K562 (cell line): Measurements from ENCODE around the gene SOHLH2.

Source experiments
- BRD4 ChIP-seq: fragments of 200-600 bp; sonication (generic); IDR thresholded peaks from 2 replicates; pipeline ENCODE4 v1.6.1; 2017; ENCODE audit warnings: inconsistent platforms
- CAMTA2 ChIP-seq: fragments of 250-450 bp; sonication (Bioruptor Pico); conservative IDR thresholded peaks from 2 replicates; pipeline ENCODE4 v1.5.1; 2022
- CTCF ChIP-seq, 3 experiments: IDR thresholded peaks in 2 of 3; conservative IDR thresholded peaks in 1 of 3; 2 replicates each; pipeline ENCODE4 v1.5.1; 2011 to 2012; ENCODE audit warnings: low read length in 3 of 3, mild to moderate bottlenecking in 3 of 3, control low read depth in 2 of 3, improper control_type of control experiment in 1 of 3, inconsistent platforms in 1 of 3, low read depth in 1 of 3, mixed read lengths in 1 of 3, moderate library complexity in 1 of 3; ENCODE audit not compliant: insufficient read depth in 2 of 3
- DMBX1 ChIP-seq: fragments of 250-450 bp; sonication (Bioruptor Pico); IDR thresholded peaks from 2 replicates; pipeline ENCODE4 v1.8.0; 2022; ENCODE audit warnings: inconsistent platforms, mild to moderate bottlenecking, moderate library complexity, borderline replicate concordance
- EZH2 ChIP-seq: IDR thresholded peaks from 2 replicates; pipeline ENCODE4 v1.6.1; 2012; ENCODE audit warnings: low read depth, mild to moderate bottlenecking, inconsistent platforms, low read length, borderline replicate concordance
- GATA2 ChIP-seq: sonication (generic); formaldehyde crosslinking; IDR thresholded peaks from 2 replicates; pipeline ENCODE4 v1.4.0; 2020; ENCODE audit warnings: mild to moderate bottlenecking, missing genetic modification reagents
- HIVEP1 ChIP-seq: fragments of 250-450 bp; sonication (Bioruptor Pico); IDR thresholded peaks from 2 replicates; pipeline ENCODE4 v1.4.0; 2020; ENCODE audit warnings: mild to moderate bottlenecking
- PATZ1 ChIP-seq: fragments of 250-450 bp; sonication (Bioruptor Pico); IDR thresholded peaks from 2 replicates; pipeline ENCODE4 v1.5.0; 2020; ENCODE audit warnings: mild to moderate bottlenecking, borderline replicate concordance
- RBBP5 ChIP-seq: fragments of 200-600 bp; sonication (generic); IDR thresholded peaks from 2 replicates; pipeline ENCODE4 v1.6.1; 2012; ENCODE audit warnings: borderline replicate concordance, mild to moderate bottlenecking, low read length, control low read depth, inconsistent platforms; ENCODE audit not compliant: insufficient read depth, poor library complexity, severe bottlenecking
- SREBF2 ChIP-seq: sonication (generic); formaldehyde crosslinking; IDR thresholded peaks from 2 replicates; pipeline ENCODE4 v1.4.0; 2020; ENCODE audit warnings: mild to moderate bottlenecking, missing genetic modification reagents
- SRF ChIP-seq, 2 experiments: fragments of 250-450, 450-650 bp in 1 of 2; sonication (Bioruptor Pico) in 1 of 2; sonication (generic) in 1 of 2; formaldehyde crosslinking; IDR thresholded peaks; 2 replicates each; pipeline versions ENCODE4 v1.5.0 to v1.5.1; 2020 to 2022; ENCODE audit warnings: mild to moderate bottlenecking in 1 of 2, missing genetic modification reagents in 1 of 2
- ZC3H4 ChIP-seq: sonication (generic); formaldehyde crosslinking; IDR thresholded peaks from 2 replicates; pipeline ENCODE4 v1.9.0; 2021; ENCODE audit warnings: missing genetic modification reagents, borderline replicate concordance
- ZNF449 ChIP-seq: fragments of 250-450 bp; sonication (Bioruptor Pico); IDR thresholded peaks from 2 replicates; pipeline ENCODE4 v1.8.0; 2022; ENCODE audit warnings: moderate library complexity, mild to moderate bottlenecking, inconsistent platforms
- ZNF592 ChIP-seq: fragments of 450-650 bp; IDR thresholded peaks from 2 replicates; pipeline ENCODE4 v1.6.1; 2017; ENCODE audit warnings: antibody characterized with exemption, mild to moderate bottlenecking

- TF ChIP-seq CAMTA2 (CRISPR knock-in tag) = no peak
- TF ChIP-seq EZH2 = no peak
- no peak for TF ChIP-seq GATA2 (CRISPR knock-in tag)
- TF ChIP-seq RBBP5 = no peak
- TF ChIP-seq ZNF592 = no peak
- no peak for TF ChIP-seq CTCF (IDR thresholded peaks at IDR 0.05 in 2 of 3, conservative IDR thresholded peaks at IDR 0.05 in 1 of 3; ENCODE audit: insufficient read depth in 2 of 3, low read depth in 1 of 3, low read length in 3 of 3)
- no peak for TF ChIP-seq ZNF449
- TF ChIP-seq SRF (CRISPR knock-in tag; IDR thresholded peaks at IDR 0.05) = no peak
- no peak for TF ChIP-seq PATZ1 (CRISPR knock-in tag)
- no peak for TF ChIP-seq SREBF2 (CRISPR knock-in tag)
- TF ChIP-seq ZC3H4 (CRISPR knock-in tag) = no peak
- TF ChIP-seq HIVEP1 = no peak
- no peak for TF ChIP-seq DMBX1
- TF ChIP-seq BRD4 = no peak
Observed at GRCh38 chr13:36244990-36245389, 30.6 kb upstream of the SOHLH2 start.
